Fibroblast of lung (primary cell): ENCODE measurements around the gene OBSCN.

ENCODE experiments used
- EZH2 ChIP-seq: IDR thresholded peaks from 2 replicates; pipeline ENCODE4 v1.5.1; 2012; ENCODE audit warnings: low read length, control low read depth, mild to moderate bottlenecking; ENCODE audit errors: missing control alignments
- TF ChIP-seq, protein P1 (sequence below), 2 donors: IDR thresholded peaks in 1 of 2; conservative IDR thresholded peaks in 1 of 2; 1 replicate in 1 of 2; 2 replicates in 1 of 2; pipeline ENCODE4 v1.5.1; 2011 to 2012; ENCODE audit warnings: low read length in 2 of 2, control low read depth in 1 of 2, inconsistent platforms in 1 of 2, low read depth in 1 of 2, mild to moderate bottlenecking in 1 of 2

DNA sequence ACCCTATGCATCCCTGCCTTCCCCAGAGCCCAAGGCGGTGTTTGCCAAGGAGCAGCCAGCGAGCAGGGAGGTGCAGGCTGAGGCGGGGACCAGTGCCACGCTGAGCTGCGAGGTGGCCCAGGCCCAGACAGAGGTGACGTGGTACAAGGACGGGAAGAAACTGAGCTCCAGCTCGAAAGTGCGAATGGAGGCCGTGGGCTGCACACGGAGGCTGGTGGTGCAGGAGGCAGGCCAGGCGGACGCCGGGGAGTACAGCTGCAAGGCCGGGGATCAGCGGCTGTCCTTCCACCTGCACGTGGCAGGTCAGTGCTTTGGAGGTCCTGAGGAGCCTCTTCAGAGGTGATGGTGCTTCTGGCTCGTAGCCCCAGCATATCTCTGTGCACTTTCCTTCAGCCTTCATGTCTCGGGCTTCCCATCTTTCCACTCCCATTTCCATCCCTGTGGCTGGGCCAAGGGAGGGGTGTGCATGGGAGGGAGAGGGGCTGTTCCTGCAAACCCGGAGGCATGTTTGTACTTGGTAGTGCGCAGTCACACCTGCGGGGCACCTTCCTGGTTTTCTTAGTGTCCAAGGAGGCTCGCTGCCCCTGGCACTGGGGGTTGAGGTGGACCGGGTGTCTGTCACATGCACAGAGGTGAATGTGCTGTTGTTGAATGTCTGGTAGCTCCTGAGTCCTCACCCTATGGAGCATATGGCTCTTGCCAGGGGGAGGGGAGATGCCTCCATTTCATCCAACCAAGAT, 56.4 kb downstream of the OBSCN start:
- TF ChIP-seq, protein P1, sequence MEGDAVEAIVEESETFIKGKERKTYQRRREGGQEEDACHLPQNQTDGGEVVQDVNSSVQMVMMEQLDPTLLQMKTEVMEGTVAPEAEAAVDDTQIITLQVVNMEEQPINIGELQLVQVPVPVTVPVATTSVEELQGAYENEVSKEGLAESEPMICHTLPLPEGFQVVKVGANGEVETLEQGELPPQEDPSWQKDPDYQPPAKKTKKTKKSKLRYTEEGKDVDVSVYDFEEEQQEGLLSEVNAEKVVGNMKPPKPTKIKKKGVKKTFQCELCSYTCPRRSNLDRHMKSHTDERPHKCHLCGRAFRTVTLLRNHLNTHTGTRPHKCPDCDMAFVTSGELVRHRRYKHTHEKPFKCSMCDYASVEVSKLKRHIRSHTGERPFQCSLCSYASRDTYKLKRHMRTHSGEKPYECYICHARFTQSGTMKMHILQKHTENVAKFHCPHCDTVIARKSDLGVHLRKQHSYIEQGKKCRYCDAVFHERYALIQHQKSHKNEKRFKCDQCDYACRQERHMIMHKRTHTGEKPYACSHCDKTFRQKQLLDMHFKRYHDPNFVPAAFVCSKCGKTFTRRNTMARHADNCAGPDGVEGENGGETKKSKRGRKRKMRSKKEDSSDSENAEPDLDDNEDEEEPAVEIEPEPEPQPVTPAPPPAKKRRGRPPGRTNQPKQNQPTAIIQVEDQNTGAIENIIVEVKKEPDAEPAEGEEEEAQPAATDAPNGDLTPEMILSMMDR (conservative IDR thresholded peaks at IDR 0.05 in 1 of 2, IDR thresholded peaks at IDR 0.05 in 1 of 2; ENCODE audit: low read depth in 1 of 2, low read length in 2 of 2): no peak
- no peak for TF ChIP-seq EZH2
